HG02970 (cell line): Measurements from ENCODE around the gene DYSF.

Experiments
- ATAC-seq: cut with Tn5 transposase; IDR thresholded peaks from one replicate; pipeline ENCODE4 v1.9.1; 2021; ENCODE audit warnings: mild to moderate bottlenecking, moderate library complexity, moderate number of reproducible peaks; ENCODE audit not compliant: unreplicated experiment, low FRiP score

DYSF gene

DNA sequence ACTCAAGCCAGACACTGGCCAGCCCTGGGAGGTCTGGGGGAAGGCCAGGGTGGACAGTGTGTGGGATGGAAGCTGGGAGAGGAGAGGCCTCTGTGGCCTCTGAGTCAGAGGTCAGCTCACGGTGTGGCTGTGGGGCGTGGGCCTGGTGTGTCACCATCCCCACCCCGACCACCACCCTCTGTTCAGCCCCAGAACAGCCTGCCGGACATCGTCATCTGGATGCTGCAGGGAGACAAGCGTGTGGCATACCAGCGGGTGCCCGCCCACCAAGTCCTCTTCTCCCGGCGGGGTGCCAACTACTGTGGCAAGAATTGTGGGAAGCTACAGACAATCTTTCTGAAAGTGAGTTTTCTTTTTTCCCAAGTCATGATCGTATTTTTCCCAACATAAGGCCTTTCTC lies 110.5 kb downstream of the DYSF start:
- no peak for ATAC-seq

DNA sequence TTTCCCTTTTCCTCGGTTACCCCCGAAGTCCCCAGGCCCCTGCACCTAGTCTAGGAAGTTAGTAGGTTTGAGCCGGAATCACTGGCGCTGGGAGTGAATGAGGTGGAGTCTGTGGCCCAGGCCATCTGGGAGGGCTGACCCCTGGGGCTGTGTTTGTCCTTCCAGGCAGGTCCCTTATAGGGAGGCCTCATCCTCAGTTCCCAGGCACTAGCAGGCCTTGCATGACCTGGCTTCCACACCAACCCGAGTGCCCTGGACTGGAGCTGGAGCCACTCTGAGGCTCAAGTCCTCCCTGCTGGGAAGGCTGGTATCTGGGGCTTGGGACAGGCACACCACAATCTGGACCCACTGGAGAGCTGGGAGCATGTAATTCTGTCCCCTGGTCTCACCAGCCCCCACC lies 111.0 kb downstream of the DYSF start:
- no peak for ATAC-seq

DNA sequence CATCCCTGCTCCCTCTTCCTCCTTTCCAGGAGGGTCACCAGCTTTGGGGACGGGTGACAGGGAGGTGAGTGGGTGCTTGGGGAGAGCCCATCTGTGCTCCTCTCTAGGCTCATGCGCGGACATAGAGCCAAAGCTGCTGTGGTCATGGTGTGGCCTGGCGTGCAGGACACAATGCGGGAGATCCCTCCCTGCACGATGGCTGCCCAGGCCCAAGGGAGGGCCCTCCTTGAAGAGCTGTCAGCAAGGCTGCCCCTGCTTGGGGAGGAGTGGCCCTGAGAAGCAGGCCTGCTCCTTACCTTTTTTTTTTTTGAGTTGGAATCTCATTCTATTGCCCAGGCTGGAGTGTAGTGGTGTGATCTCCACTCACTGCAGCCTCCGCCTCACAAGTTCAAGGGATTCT lies 111.4 kb downstream of the DYSF start:
- no peak for ATAC-seq

DNA sequence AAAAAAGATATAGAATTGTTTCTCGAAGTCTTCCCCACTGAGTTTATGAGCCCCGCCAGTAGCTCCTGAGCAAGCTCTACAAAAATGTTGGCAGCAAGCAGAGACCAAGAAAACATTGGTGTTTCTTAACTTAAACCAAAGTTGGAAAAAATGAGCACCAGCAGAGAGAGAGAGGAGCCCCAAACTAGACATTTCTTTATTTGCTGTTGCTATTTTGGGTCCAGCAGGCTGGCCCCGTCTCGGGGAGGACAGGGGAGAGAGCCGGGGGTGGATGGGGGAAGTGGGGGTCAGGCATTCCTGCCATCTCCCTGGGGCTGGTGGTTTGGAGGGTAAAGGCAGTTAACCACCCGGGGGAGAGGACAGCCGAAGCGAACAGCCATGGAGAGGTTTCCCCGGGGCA lies 113.0 kb downstream of the DYSF start:
- ATAC-seq: no peak

DNA sequence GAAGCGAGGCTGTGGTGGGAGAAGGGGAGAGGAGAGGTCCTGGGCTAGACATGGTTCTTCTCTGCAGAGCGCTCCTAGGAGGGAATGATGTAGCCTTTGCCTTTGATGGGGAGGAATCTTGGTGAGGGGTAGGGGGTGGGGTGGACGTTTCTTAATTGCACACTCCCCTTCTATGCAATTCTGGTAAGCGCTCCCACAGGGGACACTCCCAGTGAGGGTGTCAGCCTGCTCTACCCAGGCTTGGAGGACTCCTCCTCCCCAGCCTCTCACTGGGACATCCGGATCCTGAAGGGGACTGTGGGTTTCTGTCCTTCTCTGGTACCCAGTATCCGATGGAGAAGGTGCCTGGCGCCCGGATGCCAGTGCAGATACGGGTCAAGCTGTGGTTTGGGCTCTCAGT lies 114.3 kb downstream of the DYSF start:
- ATAC-seq: no peak

DNA sequence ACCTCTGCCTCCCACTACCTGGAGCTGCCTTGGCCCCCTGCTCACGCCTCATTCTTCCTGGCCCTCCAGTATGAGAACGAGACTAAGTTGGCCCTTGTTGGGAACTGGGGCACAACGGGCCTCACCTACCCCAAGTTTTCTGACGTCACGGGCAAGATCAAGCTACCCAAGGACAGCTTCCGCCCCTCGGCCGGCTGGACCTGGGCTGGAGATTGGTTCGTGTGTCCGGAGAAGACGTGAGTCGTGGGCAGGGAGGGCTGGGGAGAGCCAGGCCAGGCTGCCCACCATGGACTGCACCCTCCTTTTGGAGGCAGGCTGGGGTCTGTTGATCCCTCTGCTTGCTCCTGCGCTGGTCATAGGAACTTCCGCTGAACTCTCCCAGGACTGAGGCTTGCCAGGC lies 114.7 kb downstream of the DYSF start:
- no peak for ATAC-seq

DNA sequence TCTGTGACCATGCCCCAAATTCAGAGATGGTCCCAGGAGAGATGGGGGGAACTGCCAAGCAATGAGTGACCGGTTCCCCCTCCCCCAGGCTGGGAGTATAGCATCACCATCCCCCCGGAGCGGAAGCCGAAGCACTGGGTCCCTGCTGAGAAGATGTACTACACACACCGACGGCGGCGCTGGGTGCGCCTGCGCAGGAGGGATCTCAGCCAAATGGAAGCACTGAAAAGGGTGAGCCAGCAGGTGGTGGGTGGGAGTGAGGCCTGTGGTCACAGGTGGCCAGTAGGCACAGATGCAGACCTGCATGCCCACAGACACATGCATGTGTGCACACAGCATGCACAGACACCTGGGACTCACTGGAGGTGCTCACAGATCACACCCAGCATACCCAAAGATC lies 117.2 kb downstream of the DYSF start:
- no peak for ATAC-seq

DNA sequence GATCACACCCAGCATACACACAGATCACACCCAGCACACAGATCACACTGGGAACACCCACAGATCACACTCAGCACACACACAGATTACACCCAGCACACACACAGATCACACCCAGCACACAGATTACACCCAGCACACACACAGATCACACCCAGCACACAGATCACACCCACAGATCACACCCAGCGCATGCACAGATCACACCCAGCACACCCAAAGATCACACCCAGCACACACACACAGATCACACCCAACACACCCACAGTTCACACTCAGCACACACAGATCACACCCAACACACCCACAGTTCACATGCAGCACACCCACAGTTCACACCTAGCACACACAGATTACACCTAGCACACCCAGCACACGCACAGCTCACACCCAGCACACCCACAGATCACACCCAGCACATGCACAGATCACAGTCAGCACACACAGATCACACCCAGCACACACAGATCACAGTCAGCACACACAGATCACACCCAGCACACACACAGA lies 117.6 kb downstream of the DYSF start:
- no peak for ATAC-seq

DNA sequence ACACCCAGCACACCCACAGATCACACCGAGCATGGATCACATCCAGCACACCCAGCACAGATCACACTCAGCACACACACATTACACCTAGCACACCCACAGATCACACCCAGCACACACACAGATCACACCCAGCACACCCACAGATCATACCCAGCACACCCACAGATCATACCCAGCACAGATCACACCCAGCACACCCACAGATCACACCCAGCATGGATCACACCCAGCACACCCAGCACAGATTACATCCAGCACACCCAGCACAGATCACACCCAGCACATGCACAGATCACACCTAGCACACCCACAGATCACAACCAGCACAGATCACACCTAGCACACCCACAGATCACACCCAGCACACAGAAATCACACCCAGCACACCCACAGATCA lies 118.6 kb downstream of the DYSF start:
- no peak for ATAC-seq

DNA sequence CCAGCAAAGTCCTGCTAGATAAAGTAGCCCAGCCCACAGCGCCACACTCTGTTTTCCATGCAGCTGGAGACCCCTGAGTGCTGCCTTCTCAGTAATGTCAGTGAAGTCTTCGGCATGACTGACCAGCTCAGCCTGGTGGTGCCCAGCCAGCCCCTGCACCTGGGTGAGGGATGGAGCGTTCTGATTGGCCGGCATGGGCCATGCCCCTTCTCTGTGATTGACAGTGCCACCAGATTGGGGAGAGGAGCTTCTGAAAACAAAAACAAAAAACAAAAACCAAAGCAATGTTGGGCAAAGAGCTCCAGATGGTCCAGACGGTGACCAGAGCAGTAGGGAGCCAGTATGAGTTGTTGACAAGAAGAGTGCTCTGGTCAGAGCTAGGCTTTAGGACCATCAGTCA lies 122.6 kb downstream of the DYSF start:
- no peak for ATAC-seq

DNA sequence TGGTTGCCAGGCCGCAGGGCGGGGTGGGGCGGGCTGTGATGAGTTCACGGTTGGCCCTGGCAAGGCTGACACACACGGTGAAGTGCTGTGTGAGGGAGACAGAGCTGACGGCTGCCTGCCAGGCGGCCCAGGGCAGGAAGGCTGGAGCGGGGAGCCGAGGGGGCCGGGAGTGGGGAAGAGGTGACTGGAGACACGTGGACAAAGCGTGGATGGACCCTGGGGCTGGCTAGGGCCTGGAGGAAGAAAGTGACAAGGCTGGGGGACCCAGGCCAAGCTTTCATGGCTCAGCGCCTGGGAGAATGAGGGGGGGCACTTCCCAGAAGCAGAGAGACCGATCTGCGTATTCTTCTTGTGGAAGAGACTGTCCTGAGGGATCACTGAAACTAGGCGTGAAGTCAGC lies 123.2 kb downstream of the DYSF start:
- no peak for ATAC-seq

DNA sequence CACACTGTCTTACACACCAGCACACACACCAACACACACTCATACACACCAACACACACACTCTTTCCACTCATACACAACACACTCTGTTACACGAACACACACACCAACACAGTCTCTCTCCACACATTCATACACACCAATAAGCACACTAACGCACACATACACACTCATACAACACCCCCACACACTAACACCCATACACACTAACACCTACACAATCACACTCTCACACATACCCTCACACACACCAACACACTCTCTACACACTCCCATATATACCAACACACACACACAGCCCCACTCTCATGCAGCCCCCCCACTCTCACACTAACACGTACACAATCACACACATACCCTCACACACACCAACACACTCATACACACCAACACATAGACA lies 123.8 kb downstream of the DYSF start:
- no peak for ATAC-seq

DNA sequence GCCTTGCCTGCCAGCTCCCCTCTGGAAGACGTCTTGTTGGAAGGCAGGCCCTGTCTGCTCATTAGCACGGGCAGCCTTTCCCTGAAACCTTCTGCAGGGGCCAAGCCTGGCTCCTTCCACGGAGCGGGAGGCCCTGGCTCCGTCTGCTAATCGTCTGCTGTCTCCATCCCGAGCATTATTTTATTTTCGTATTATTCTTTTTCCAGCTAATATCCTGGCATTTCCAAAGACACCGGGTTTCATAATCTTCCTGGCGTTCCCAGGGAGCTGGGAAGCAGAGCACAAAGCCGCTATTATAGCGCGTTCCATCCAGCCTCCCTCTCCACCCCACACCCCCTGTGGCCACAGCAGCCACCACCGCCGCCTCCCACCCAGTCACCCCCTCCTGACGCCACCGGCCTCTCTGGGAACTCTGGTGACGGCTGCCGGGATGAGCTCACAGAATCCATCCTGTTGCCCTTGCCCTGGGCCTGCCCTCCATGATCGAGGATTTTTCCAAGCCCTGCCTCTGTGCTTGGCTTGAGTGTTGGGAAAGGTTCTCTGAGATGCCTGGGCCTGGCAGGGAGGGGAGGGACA lies 125.5 kb downstream of the DYSF start:
- no peak for ATAC-seq

DNA sequence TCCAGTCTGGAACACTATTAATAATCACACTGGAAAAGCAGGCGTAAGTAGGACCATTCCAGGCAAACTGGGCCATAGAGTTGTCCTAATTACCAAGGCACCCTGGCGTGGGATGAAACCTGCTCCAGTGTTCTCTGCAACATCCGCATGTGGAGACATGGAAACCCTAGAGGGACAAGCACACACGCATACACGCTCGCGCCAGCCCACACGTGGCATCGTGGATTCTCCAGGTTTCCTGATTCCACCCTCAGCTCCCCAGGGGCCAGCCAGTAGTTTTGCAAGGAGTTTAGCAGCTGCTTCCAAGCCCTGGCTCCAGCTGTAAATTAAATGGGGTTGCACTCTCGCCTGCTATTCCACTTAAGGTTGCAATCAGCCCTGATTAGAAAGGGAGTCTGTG lies 127.7 kb downstream of the DYSF start:
- ATAC-seq: no peak

DNA sequence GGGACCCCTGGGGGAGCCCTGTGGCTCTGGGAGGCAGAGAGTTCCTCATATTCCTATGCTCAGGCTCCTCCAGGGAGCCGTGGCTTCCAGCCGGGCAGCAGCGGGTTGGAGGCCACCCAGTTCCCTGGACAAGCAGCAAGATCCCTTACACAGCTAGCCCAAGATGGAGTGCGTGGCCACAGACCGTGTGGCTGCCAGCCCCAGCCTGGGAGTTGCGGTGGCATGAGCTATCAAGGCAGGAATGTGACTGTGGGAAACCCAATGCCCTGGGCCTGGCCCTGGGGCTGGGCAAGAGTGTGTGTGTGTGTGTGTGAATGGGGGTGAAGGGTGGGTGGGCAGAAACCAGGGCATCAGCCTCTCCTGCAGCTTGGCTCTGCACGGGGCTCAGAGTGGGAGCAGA lies 130.5 kb downstream of the DYSF start:
- ATAC-seq: no peak

DNA sequence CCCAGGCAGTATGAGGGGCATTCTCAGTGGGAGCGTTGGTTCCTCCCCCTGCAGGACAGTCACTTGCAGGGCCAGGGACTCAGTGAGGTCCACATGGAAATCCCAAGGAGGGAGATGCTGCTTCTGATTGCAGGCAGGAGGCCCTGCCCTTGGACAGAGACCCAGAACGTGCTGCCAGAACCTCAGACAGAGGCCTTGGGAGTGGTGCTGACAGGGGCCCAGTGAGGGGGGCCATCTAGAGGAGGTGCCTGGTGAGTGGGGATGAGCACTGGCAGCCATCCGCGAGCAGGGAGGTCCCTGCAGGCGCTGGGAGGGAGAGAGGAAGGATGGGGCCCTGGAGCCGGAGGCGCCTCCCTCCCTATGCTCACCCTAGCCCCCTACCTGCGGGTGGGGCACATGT lies 133.1 kb downstream of the DYSF start:
- ATAC-seq: no peak

DNA sequence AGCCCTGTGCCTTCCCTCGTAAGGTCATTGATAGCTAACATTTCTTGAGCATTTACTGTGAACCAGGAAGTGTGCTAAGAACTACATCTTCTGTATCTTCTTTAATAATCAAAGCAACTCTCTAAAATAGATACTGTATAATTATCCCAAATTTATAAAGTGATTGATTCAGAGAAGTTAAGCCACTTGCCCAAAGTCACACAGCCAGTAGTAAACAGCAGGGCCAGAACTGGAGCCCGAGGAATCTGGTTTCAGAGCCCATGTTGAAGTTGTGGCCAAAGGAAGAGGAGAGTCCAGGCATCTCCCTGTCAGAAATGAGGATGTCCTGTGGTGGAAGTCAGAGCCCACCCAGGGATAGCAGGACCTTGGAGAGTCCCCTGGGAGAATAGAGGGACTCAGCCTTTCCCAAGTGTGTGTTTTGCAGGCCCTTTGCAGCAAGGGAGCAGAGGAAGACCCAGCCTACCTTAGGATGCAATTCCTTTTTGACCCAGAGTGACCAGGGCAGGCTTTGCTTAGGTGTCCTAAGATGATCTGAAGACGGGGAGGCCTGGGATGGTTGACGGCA lies 134.2 kb downstream of the DYSF start:
- no peak for ATAC-seq

DNA sequence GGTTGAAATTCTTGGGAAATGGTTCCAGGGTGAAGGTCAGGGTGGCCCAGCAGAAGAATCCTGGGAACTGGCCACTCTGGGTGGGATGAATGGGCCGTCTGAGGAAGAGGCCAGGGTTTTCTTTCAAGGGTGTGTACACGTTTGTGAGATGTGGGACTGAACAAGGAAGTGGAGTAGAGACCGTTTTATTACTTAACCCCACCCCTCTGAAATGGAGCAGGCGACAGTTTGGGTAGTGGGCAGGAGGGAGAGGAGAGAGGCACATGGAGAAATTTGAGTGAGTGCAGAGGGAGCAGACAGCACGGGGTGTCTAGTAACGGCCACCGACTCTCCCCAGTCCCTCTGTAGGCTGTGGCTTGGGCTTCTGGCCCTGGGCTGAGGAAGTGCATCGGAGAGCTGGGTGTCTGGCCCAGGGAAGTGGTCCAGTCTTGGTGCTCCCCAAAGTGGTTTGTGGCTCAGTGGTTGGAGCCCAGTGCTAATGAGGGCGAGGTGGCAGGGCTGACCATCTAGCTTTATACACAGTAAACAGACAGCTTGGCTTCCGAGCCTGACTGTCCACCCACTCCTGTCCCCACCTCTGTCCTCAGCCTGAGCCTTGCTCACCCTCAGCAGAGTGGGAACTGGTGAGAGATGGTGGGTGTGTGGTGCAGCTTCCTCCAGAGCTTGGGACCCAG lies 135.3 kb downstream of the DYSF start:
- no peak for ATAC-seq

DNA sequence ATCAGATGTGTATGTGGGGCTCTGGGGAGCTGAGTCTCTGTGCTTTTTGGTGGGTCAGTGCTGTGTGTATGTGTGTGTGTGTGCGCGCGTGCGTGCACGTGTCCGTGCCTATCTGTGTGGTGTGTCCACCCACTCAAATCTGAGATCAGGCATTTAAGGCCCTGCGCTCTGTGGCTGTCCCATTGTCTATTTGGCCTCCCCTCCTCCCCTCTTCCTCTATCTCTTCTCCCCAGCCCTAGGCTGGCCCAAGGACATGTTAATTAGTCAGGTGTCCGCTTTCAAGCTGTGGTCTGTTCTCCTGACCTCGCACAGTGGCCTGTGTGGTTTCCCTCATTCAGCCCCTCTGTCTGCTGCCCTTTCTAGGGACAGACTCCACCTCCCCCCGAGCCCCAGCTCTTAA lies 136.4 kb downstream of the DYSF start:
- ATAC-seq: no peak

DNA sequence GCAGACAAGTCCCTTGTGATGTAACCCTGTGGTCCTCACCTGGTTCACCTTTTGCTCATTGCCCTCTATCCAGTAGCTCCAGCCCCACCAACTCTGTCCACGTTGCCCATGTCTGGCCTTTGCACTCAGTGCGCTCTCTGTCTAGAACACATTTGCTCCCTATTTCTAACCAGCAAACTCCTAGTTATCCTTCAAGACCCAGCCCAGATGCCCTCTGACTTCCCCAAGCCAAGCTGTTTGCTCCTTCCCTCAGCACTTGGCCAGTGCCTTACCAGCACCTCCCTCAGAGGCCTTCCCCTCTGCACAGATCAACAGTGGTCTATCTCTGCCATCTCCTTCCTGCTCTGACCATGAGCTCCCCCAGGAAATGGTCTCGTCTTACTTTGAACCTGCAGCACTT lies 137.7 kb downstream of the DYSF start:
- no peak for ATAC-seq

DNA sequence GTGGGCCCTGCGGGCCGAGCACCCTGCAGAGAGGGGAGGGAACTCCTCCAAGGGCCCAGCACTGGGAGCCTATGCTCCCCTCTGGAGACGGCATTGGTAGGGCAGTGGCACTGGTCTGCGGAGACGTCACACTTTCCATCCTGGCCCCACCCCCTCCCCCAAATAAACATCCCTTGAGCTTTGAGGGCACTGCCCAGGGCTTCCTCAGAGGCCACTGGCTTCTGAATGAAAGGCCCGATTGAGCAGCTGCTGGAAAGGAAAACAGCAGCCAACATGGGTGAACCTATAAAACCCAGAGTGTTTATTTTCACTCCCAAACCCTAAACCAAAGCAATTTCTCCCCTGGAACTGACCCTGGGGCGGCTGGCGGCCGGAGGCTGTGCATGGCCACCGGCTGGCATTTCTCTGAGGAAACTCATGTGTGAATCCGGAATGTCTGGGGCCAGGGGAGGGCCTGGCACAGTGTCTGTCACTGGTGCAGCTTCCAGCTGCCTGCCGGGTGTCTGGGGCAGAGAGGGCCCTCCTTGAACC lies 138.9 kb downstream of the DYSF start:
- no peak for ATAC-seq

DNA sequence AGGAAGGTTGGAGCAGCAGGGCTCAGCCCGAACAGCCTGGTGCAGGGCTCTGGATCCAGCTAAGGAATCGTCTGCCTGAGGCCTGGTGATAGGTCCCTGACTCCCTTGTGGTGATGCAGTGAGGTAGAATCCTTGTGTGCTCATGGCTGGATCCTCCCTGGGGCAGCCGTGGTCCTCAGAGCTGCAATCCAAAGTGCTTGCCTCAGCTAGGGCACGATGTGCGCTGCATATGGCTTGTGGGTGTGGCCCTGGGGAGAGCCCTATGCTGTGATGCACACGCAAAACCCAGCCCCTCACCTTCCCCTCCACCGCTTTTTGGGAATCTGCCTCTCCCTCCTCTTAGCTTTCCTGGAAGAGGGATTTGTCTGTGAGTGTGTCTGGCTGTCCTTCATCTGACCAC lies 142.2 kb downstream of the DYSF start:
- no peak for ATAC-seq
